Thyroid gland (tissue), 4 donors: ENCODE data around the gene PANX2.

ENCODE experiments used
- POLR2A ChIP-seq, 2 donors: fragments of 450-650 bp; IDR thresholded peaks; one replicate each; pipeline ENCODE4 v1.6.1; 2017; ENCODE audit warnings: antibody characterized with exemption in 2 of 2, mild to moderate bottlenecking in 2 of 2, moderate library complexity in 1 of 2
- TF ChIP-seq, protein P1 (sequence below), 6 experiments: fragments of 200-600 bp in 3 of 6; fragments of 450-650 bp in 3 of 6; sonication (generic) in 3 of 6; IDR thresholded peaks; one replicate each; pipeline ENCODE4 v1.5.1; 2016 to 2019; ENCODE audit warnings: antibody characterized with exemption in 6 of 6, mild to moderate bottlenecking in 2 of 6, inconsistent platforms in 1 of 6, moderate library complexity in 1 of 6

DNA sequence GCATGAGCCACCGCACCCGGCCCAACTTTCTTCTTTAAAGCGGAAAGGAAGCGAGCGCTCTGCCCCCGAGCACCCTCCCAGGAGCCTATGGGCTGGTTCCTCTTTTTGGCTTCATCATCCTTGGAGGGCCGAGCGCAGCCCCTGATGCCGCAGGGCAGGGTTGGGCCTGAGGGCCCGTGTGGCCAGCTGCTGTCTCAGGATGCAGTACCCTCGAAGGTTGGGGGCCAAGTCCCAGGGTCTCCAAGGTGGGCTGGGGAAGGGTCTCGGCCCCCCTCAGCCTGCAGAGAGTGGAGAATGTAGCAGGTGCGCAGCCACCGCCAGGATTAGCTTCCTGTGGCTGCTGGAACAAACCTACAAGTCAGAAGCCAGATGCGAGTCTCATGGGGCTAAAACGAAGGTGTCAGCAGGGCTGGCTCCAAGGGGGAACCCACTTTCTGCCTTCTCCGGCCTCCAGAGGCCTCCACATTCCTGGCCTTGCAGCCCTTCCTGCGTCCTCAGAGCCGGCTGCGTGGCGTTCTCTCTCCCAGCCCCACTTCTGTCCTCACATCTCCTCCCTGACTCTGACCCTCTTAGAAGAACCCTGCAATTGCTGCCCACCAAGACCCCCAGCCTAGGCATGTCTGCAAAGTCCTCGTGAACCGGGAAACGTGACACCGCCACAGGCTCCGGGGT, 2.9 kb downstream of the PANX2 start:
- TF ChIP-seq, protein P1, sequence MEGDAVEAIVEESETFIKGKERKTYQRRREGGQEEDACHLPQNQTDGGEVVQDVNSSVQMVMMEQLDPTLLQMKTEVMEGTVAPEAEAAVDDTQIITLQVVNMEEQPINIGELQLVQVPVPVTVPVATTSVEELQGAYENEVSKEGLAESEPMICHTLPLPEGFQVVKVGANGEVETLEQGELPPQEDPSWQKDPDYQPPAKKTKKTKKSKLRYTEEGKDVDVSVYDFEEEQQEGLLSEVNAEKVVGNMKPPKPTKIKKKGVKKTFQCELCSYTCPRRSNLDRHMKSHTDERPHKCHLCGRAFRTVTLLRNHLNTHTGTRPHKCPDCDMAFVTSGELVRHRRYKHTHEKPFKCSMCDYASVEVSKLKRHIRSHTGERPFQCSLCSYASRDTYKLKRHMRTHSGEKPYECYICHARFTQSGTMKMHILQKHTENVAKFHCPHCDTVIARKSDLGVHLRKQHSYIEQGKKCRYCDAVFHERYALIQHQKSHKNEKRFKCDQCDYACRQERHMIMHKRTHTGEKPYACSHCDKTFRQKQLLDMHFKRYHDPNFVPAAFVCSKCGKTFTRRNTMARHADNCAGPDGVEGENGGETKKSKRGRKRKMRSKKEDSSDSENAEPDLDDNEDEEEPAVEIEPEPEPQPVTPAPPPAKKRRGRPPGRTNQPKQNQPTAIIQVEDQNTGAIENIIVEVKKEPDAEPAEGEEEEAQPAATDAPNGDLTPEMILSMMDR (IDR thresholded peaks at IDR 0.05): no peak
- no peak for TF ChIP-seq POLR2A (IDR thresholded peaks at IDR 0.05)
